Neural cell (in vitro differentiated cells): ENCODE measurements around the gene THOC2. TPM values are rescaled to one million over a fixed set of nuclear protein-coding genes. Genes with fewer than 3 reads are reported as not detected.

Experiments
- H2AFZ ChIP-seq: fragments of 200-600, 300-800 bp; sonication (generic), shearing (Covaris generic); 2 replicates; pipeline ENCODE4 v1.6.0; 2014; ENCODE audit warnings: low read depth, mild to moderate bottlenecking, antibody characterized with exemption, low read length, moderate library complexity
- H3F3A ChIP-seq: fragments of 200-600 bp; shearing (Covaris generic); 2 replicates; pipeline ENCODE4 v1.6.1; 2016; ENCODE audit warnings: mild to moderate bottlenecking, moderate library complexity, mixed read lengths, antibody characterized with exemption, low read length; ENCODE audit not compliant: insufficient read depth, poor library complexity, severe bottlenecking
- H3K27ac ChIP-seq: fragments of 200-600, 300-800 bp; sonication (generic), shearing (Covaris generic); 2 replicates; pipeline ENCODE4 v1.5.1; 2014; ENCODE audit warnings: mild to moderate bottlenecking, low read length, moderate library complexity
- H3K27me3 ChIP-seq: fragments of 300-800, 200-600 bp; sonication (generic), shearing (Covaris generic); 2 replicates; pipeline ENCODE4 v1.6.0; 2014; ENCODE audit warnings: mild to moderate bottlenecking, low read depth, low read length, moderate library complexity; ENCODE audit not compliant: insufficient read depth
- H3K36me3 ChIP-seq: fragments of 300-800, 200-600 bp; sonication (generic), shearing (Covaris generic); 2 replicates; pipeline ENCODE4 v1.5.1; 2014; ENCODE audit warnings: mild to moderate bottlenecking, antibody characterized with exemption, low read length, moderate library complexity; ENCODE audit not compliant: insufficient read depth
- H3K4me2 ChIP-seq: fragments of 300-800, 200-600 bp; sonication (generic), shearing (Covaris generic); 2 replicates; pipeline ENCODE4 v1.6.0; 2014; ENCODE audit warnings: mild to moderate bottlenecking, low read length
- H3K4me3 ChIP-seq: fragments of 300-800, 200-600 bp; sonication (generic), shearing (Covaris generic); 2 replicates; pipeline ENCODE4 v1.5.1; 2014; ENCODE audit warnings: mild to moderate bottlenecking, low read length, moderate library complexity
- H3K79me2 ChIP-seq: fragments of 200-600 bp; shearing (Covaris generic); replicated peaks from 2 replicates; pipeline ENCODE4 v1.6.0; 2014; ENCODE audit warnings: mild to moderate bottlenecking, low read length, moderate library complexity; ENCODE audit not compliant: insufficient read depth
- H3K9ac ChIP-seq: fragments of 300-800, 200-600 bp; sonication (generic), shearing (Covaris generic); 2 replicates; pipeline ENCODE4 v1.6.1; 2016; ENCODE audit warnings: mild to moderate bottlenecking, low read length, mixed read lengths
- H3K9me2 ChIP-seq: fragments of 200-600 bp; shearing (Covaris generic); 2 replicates; pipeline ENCODE4 v1.6.1; 2016; ENCODE audit warnings: mild to moderate bottlenecking, low read length, mixed read lengths; ENCODE audit not compliant: insufficient read depth
- H3K9me3 ChIP-seq: fragments of 200-600, 300-800 bp; sonication (generic), shearing (Covaris generic); 2 replicates; pipeline ENCODE4 v1.6.1; 2016; ENCODE audit warnings: mild to moderate bottlenecking, mixed run types, low read length, moderate library complexity, mixed read lengths
- H4K20me1 ChIP-seq: fragments of 200-600 bp; shearing (Covaris generic); 2 replicates; pipeline ENCODE4 v1.6.1; 2016; ENCODE audit warnings: mild to moderate bottlenecking, mixed run types; ENCODE audit not compliant: insufficient read depth
- EP300 ChIP-seq: fragments of 450-650 bp; conservative IDR thresholded peaks from 2 replicates; pipeline ENCODE4 v1.6.1; 2014; ENCODE audit warnings: antibody characterized with exemption, mild to moderate bottlenecking, moderate library complexity; ENCODE audit not compliant: poor library complexity, severe bottlenecking
- EZH2 ChIP-seq: fragments of 200-600, 300-800 bp; shearing (Covaris generic), sonication (generic); IDR thresholded peaks from 2 replicates; pipeline ENCODE4 v1.6.1; 2014; ENCODE audit warnings: antibody characterized with exemption, low read length, borderline replicate concordance, mild to moderate bottlenecking; ENCODE audit not compliant: insufficient read depth, poor library complexity, severe bottlenecking
- MXI1 ChIP-seq: fragments of 450-650 bp; conservative IDR thresholded peaks from 2 replicates; pipeline ENCODE4 v1.6.1; 2014; ENCODE audit warnings: antibody characterized with exemption, mild to moderate bottlenecking; ENCODE audit not compliant: poor library complexity, severe bottlenecking
- POLR2AphosphoS5 ChIP-seq: IDR thresholded peaks from 2 replicates; pipeline ENCODE4 v1.6.1; 2012
- RAD21 ChIP-seq: fragments of 450-650 bp; conservative IDR thresholded peaks from 2 replicates; pipeline ENCODE4 v1.6.1; 2014; ENCODE audit warnings: antibody characterized with exemption, mild to moderate bottlenecking, moderate library complexity
- SMC3 ChIP-seq: fragments of 450-650 bp; conservative IDR thresholded peaks from 2 replicates; pipeline ENCODE4 v1.6.1; 2014; ENCODE audit warnings: antibody characterized with exemption, mild to moderate bottlenecking, moderate library complexity; ENCODE audit not compliant: poor library complexity
- TAF1 ChIP-seq: IDR thresholded peaks from 2 replicates; pipeline ENCODE4 v1.6.1; 2012; ENCODE audit warnings: low read depth
- polyA plus RNA-seq: library from polyadenylated mRNA; depleted of rRNA; stranded (reverse); fragments of >200 nt; gene quantifications from 2 replicates; pipeline ENCODE4 v1.2.3, GENCODE V29; 2014
- TF ChIP-seq, protein P1 (sequence below): fragments of 450-650 bp; IDR thresholded peaks from 2 replicates; pipeline ENCODE4 v1.5.1; 2014; ENCODE audit warnings: antibody characterized with exemption, mild to moderate bottlenecking, moderate library complexity; ENCODE audit not compliant: poor library complexity, severe bottlenecking
- TF ChIP-seq, protein P2 (sequence below): IDR thresholded peaks from 2 replicates; pipeline ENCODE4 v1.6.1; 2012; ENCODE audit warnings: borderline replicate concordance

Gene THOC2
- polyA plus RNA-seq, 1 donor from 2014 or later = 95.4 TPM

DNA sequence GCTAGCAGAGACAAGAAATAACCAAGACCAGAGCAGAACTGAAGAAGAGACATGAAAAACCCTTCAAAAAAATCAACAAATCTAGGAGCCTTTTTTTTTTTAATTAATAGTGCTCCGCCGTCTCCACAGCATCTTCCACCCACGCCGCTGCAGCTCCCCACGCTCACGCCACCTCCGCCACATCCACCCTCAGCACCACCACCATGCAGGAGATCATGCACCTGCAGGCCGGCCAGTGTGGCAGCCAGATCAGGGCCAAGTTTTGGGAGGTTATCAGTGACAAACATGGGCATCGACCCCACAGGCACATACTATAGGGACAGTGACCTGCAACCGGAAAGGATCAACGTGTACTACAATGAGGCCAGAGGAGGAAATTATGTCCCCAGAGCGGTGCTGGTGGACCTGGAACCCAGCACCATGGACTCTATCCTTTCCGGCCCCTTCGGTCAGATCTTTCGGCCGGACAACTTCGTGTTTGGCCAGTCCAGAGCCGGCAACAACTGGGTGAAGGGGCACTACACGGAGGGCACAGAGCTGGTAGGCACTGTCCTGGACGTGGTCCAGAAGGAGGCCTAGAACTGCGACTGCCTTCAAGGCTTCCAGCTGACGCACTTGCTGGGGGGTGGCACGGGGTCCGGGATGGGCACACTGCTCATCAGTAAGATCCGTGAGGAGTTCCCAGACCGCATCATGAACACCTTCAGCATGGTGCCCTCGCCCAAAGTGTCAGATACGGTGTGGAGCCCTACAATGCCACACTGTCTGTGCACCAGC, 171.2 kb downstream of the THOC2 start:
- no peak for TF ChIP-seq SMC3
- TF ChIP-seq RAD21 = no peak
- TF ChIP-seq POLR2AphosphoS5 = no peak
- TF ChIP-seq, protein P1, sequence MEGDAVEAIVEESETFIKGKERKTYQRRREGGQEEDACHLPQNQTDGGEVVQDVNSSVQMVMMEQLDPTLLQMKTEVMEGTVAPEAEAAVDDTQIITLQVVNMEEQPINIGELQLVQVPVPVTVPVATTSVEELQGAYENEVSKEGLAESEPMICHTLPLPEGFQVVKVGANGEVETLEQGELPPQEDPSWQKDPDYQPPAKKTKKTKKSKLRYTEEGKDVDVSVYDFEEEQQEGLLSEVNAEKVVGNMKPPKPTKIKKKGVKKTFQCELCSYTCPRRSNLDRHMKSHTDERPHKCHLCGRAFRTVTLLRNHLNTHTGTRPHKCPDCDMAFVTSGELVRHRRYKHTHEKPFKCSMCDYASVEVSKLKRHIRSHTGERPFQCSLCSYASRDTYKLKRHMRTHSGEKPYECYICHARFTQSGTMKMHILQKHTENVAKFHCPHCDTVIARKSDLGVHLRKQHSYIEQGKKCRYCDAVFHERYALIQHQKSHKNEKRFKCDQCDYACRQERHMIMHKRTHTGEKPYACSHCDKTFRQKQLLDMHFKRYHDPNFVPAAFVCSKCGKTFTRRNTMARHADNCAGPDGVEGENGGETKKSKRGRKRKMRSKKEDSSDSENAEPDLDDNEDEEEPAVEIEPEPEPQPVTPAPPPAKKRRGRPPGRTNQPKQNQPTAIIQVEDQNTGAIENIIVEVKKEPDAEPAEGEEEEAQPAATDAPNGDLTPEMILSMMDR = no peak
- TF ChIP-seq, protein P2, sequence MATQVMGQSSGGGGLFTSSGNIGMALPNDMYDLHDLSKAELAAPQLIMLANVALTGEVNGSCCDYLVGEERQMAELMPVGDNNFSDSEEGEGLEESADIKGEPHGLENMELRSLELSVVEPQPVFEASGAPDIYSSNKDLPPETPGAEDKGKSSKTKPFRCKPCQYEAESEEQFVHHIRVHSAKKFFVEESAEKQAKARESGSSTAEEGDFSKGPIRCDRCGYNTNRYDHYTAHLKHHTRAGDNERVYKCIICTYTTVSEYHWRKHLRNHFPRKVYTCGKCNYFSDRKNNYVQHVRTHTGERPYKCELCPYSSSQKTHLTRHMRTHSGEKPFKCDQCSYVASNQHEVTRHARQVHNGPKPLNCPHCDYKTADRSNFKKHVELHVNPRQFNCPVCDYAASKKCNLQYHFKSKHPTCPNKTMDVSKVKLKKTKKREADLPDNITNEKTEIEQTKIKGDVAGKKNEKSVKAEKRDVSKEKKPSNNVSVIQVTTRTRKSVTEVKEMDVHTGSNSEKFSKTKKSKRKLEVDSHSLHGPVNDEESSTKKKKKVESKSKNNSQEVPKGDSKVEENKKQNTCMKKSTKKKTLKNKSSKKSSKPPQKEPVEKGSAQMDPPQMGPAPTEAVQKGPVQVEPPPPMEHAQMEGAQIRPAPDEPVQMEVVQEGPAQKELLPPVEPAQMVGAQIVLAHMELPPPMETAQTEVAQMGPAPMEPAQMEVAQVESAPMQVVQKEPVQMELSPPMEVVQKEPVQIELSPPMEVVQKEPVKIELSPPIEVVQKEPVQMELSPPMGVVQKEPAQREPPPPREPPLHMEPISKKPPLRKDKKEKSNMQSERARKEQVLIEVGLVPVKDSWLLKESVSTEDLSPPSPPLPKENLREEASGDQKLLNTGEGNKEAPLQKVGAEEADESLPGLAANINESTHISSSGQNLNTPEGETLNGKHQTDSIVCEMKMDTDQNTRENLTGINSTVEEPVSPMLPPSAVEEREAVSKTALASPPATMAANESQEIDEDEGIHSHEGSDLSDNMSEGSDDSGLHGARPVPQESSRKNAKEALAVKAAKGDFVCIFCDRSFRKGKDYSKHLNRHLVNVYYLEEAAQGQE = no peak
- no peak for TF ChIP-seq MXI1
- TF ChIP-seq TAF1 = no peak
- no peak for TF ChIP-seq EP300
- TF ChIP-seq EZH2 = no peak
- Histone ChIP-seq H2AFZ (no peak overlapping the region), H3K27me3 (no peaks in the 10 kb centered on the region), H4K20me1 (no peaks in the 10 kb centered on the region), H3K79me2 (no peaks in the 10 kb centered on the region), H3K9me3 (no peaks in the 10 kb centered on the region), H3K9ac (no peak overlapping the region), H3K9me2 (no peaks in the 10 kb centered on the region), H3K4me3 (no peak overlapping the region), H3K27ac (no peak overlapping the region), H3K36me3 (no peaks in the 10 kb centered on the region), H3K4me2 (no peak overlapping the region), H3F3A (no peaks in the 10 kb centered on the region)

DNA sequence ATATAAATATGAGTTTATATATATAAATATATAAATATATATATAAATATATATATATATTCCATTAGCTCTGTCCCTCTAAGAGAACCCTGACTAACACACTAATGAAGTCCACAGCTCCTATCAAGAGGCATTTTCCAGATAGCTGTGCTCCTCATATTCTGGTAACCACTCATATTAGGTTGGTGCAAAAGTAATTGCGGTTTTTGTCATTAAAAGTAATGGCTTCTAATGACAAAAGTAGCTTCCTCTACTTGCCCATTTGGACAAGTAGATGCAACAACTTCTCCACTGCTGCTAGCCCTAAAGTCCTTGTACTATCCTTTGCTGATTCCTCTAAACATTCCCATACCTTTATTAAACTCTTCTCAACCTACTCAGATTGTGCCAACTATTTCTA, 182.0 kb downstream of the THOC2 start:
- Histone ChIP-seq H3F3A (no peaks in the 10 kb centered on the region), H3K27ac (no peak overlapping the region), H3K9me2 (no peaks in the 10 kb centered on the region), H3K9ac (no peak overlapping the region), H3K4me2 (no peak overlapping the region), H4K20me1 (no peaks in the 10 kb centered on the region), H3K36me3 (no peaks in the 10 kb centered on the region), H2AFZ (no peak overlapping the region), H3K79me2 (no peaks in the 10 kb centered on the region), H3K27me3 (no peaks in the 10 kb centered on the region), H3K4me3 (no peak overlapping the region), H3K9me3 (no peaks in the 10 kb centered on the region)
- TF ChIP-seq MXI1 = no peak
- no peak for TF ChIP-seq EZH2
- TF ChIP-seq POLR2AphosphoS5 = no peak
- no peak for TF ChIP-seq TAF1
- TF ChIP-seq SMC3 = no peak
- no peak for TF ChIP-seq EP300
- TF ChIP-seq, protein P2 = no peak
